G401.6 (cell line): ENCODE results near the gene EIPR1.

Experiments used
- FAIRE-seq: peaks from 2 replicates; lab custom pipeline; 2012; peaks lifted over from hg19 to GRCh38; lab: Jason Lieb, UNC

The EIPR1 gene

DNA sequence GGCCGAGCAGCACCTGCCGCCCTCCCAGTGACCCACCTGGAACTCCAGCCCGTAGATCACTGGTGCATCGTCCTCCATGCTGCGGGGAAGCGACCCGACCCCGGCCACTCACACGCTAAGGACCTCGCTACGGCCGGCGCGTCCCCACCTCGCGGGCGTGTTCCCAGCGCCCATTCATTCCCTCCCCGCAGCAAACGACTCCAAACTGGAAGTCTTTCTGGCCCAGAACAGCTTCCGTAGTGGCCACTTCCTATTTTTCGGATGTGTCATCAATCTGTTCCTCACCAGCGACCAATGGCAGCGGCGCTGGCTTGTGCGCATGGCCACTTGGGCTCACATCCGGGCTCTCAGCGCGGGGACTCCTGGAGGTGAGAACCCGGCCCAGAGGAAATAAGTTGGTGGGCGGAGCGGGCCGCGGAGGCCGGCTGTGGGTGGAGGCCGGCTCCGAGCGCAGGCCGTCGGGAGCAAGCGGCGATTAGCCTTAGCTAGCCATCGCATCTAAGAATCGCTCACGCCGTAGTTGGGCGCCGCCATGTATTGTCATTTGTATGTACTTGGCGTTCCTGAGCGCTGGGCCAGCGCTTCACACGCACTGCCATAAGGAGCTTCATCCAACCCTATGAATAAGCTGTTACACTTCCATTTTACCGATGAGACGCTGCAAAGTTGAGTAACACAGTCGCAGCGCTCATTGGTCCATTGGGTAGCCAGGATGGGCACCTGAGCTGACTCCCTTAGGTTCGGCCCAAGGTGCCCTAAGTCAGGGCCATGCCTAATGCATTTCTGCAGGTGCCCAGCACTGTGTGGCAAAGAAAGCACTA is at the start of gene EIPR1:
EIPR1 (minus strand) TSS at position 207 of the 821 bp plus-strand sequence; CDS start at position 78, 129 bp downstream.
- FAIRE-seq = peak; percentile 93

DNA sequence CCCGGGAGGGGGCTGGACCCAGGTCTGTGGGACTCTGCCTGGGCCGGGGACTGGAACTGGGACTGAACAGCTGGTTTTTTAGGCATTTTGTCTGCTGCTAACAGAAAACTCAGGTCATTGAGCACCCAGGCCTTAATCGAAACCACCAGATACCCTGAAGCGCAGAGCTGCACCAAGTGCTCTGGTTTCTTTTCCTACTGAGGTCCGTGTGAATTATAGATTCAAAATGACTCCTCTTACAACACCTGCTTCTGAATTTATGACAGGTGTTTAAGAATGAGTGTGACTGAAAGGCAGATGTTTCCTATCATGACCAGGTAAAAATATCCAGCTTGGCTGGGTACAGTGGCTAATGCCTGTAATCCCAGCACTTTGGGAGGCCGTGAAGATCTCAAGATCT is 49.7 kb upstream of the EIPR1 start:
- FAIRE-seq = no peak

DNA sequence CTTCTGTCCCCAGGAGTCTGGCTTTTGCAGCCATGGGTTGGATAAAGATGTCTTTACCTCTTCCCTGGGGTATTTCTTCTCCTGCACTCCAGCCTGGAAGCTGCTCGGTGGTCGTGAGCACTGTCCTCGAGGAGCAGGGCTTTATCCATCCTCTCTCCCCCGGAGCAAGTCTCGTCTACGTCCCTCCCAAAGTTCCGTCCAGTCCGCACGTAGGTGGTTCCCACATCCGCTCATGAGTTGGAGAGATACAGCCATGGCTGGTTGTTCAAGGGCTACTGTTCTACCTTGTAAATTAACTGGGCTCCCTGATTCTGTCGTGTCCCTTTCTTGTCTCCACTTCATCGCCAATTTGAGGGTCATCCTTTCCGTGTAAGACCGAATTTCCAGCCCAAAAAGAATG is 49.0 kb upstream of the EIPR1 start:
- no peak for FAIRE-seq

DNA sequence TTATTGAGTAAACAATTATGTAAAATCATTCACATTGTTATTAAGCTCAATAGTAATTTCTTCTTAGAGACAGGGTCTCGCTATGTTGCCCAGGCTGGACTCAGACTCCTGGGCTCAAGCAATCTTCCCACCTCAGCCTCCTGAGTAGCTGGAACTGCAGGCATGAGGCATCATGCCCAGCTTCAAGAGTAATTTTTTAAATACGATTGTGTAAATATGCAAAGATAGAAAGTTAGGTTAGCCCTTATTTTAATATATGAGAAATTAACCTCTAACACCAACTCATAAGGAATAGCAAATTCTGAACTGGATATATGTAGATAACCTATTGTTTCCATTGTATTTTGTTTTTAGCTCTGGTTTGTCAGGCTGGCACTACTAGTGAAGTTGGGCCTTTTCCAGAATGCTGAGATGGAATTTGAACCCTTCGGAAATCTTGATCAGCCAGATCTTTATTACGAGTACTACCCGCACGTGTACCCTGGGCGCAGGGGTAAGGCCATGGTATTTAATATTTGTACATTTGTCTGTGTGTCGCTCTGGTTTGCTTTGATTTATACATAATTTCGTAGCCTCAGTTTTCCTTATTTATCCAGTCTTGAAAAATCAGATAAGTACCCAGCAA is 46.7 kb upstream of the EIPR1 start:
- FAIRE-seq = no peak

DNA sequence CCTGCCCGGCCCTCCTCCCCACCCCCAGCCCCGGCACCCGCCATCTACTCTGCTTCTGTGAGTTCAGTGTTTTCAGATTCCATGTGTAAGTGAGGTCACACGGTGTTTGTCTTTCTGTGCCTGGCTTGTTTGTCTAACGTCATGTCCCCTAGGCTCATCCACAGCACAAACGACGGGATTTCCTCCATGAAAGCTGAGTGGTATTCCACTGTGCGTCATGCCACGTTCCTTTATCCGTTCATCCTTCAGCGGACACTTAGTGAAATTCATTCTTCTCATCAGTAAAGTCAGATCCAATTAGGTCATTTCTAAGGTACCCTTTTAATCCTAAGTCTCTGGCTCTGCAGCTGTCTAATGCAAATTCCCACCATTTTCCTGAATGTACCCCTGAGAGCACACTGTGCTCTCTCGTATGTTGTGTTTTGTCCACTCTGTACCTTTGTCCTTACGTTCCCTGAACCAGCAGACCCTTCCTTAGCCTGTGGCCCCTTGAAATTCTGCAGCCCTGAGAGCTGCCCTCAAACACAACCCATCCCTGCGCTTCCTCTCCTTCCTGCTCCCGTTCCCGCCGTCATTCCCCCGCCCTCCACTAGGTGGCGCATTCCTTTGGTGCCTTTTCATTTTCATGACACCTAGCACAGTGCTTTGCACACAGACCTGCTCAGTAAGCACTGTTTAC is 46.0 kb upstream of the EIPR1 start:
- FAIRE-seq = no peak

DNA sequence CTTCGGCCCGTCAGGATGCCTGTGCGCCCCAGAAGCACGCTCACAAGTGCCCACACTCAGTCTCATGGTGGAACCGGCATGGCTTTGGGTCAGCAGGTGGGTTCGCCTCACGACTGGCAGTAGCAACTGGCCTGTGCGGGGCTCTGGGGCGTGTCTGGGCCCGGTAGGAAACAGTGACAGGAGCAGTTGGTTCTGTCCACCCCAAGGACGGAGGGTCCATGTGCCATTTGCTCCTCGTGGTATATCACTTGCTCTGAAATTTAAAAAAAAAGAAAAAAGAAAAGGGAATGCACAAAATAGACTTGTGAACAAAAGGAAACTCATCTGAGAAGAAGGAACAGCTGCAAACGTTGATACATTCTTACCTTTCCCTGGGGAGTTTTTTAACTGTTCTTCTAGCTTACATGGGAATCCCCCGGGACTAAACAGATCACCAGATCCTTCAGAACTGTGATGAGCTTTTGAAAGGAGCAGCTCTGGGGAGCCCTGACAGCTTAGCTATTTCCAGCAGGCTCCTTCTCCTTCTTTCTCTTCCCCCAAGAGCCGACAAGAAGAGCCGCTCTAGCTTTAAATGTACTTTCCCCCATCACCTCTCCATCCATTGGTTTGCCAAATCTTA is 44.7 kb upstream of the EIPR1 start:
- FAIRE-seq = no peak

DNA sequence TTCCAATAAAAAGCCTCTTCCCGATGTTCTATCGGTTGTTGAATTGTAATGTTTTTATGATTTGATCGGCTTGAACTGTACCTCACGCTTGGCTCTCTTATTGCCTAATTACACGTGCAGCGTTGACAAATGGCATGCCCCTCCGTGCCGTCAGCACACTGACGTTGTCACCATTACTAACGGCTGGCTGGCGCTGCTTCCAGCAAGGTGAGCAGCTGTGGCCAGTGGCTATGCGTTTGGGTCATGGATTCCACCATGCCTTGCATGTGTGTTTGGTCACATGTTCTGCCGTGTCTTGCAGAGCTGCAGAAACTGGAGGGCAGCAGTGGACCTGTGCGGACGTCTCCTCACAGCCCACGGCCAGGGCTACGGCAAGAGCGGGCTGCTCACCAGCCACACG is 44.0 kb upstream of the EIPR1 start:
- no peak for FAIRE-seq

DNA sequence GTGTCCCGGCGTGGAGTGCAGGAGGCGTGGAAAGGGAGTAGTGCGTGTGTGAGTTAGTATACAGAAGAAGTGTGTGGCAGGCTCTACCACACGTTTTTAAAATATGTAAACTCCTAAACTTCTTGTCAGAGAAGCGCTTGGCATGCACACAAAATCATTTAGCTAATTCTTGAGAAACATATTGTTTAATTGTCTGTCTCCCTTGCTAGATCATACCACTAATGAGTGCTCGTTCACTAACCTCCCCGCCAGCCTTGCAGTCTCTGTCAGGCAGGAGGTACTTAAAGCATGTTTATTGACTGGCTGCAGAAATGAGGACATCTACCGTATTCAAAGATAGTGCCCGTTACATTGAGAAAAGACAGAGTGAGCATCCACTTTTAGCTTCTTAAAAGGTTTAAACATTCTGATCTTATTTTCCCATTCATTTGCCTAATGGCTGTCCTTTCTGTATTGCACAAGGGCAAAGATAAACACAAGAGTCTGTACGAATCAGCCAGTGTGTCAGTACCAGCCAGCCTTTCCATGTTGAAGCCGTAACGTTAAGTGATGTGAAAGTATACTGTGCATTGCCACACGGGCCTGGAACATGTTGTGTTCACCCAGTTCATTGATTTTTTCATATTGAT is 43.3 kb upstream of the EIPR1 start:
- FAIRE-seq = no peak

DNA sequence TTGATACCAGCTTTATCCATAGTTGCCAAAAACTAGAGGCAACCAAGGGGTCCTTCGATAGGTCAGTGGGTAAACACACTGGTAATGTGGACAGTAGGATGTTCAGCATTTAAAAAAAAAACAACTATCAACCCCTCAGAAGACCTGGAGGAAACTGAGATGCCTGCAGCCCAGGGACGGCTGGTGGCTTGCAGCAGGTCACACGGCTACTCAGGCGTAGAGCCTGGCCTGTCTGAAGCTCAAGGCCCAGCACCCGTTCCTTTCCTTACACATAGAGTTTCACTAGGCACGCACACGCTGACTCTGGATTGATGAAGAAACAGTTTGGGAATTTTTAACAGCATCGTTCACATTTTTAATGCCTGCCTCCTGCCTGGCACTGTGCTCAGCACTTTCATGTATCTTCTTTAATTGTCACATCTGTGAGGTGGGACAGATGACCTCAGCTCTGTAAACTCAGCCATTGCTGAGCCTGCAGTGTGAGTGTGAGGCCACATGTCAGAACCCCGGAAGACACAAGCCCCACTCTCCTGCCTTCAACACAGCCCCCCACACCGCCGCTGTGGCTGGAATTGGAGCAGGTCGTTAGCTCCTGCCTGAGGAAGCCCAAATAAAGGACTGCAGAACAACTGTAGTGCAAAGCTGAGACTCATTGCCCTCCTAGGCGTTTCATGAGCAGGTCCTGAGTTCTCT is 42.6 kb upstream of the EIPR1 start:
- FAIRE-seq = no peak

DNA sequence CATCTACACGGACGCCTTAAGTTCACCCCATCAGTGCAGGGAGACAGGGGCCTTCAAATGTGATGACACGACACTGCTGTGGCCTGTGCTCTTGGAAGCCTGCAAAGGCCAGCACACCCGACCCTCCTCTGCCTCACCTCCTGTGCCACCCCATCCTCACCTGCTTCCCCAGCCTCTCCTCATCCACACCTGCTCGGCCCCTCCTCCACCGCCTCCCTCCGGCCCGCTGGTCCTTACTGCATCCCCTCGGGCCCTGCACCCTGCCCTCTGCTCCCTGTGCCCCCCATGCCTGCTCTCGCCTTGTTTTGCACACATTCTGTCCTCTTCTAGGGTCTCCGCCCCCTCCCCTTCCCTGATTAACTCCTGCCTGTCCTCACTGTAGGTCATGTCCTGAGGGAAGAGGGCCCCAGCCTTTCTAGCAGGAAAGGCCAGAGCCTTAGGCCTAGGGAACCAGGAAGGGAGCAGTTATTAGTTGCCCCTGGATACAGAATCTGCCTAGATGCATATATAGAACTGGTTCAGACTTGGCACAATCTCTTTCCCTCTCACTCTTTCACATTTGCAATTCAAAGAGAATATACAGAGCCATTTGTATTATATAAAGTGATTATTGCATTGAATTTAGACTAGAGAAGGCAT is 41.3 kb upstream of the EIPR1 start:
- FAIRE-seq = no peak

DNA sequence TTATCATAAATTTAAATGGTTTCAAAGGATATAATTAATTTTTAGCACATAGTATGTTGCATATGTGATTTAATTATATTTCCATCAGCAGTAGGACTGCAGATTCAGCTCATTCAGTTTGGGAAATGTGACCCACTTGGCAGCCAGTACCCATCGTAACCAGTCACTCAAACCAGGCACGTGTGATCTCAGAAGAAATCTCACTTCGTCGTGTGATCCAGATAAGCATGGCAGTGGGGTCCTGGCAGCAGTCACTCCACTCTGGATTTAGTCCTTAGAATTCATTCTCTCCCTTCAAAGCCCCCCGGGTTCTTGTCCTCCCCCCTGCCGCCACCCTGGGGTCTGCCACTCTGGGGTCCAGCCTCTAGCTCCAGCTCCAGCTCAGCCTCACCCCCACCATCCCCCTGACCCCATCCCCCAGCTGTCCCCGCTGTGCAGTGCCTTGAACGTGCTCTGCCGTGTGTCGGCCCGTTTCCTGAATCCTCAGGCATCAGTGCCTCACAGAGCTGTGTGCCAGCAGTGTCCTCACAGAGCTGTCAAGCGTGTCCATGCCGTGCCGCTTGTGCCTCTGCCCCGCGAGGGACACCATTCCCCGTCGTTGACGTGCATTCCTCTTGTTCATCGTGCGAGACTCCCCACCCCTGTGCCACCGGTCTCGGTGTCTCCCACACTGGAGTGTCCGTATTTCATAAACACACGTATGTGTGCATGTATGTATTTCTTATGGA is 36.7 kb upstream of the EIPR1 start:
- FAIRE-seq = no peak

DNA sequence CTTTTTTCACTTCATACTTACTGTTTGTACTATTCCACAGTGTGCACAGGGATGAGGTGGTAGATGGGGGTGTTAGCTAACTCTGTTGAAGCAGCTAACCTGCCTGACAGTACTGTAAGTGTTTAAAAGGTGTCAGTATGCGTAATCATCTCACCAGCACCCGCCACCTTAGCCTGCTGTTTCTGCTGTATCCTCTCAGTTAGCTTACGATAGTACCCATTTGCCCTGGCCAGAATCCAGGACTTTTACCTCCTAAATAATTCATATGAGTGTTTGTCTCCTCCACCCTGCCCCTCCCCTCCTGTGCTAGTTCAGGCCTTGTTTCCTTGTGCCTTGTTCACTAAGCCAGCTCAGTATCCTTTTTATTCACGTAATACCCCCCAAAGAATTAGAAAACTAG is 36.1 kb upstream of the EIPR1 start:
- no peak for FAIRE-seq

DNA sequence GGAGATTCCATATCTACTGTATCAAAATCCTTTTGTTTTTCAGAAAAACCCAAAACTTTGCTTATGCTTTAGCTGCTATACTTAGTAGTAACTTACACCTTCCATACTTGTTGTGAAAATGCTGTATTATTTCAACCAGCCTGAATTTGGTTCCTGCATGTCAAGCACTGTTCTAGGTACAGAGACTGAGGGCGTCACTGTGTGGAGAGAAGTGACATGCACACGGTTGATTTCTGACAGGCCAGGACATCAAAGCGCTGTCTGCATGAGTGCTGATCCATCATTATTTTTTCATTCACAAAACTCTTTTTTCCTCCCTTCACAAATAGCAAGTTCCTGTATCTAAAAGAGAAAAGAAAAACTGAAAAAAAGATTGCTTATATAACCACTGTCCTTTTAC is 33.5 kb upstream of the EIPR1 start:
- no peak for FAIRE-seq

DNA sequence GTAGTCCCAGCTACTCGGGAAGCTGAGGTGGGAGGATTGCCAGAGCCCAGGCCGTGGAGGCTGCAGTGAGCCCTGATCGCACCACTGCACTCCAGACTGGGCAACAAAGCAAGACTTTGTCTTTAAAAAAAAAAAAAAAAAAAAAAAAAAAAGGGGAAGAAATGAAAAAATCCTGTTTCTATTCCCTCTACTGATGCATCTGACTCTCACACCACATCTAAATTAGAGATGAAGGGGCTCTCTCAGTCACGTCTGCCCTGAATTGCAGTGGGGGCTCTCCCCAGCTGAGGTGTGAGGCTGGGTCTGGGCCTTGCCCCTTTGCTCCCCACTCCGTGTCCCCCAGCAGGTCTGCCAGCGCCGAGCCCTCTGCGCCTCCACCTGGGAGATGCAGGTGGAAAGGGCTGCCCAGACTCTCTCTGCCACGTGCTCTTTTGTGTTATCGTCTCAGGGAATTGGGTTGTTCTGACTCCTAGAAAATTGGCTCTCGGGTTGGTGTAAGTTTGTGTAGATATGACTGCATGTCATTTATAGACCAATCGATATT is 32.1 kb upstream of the EIPR1 start:
- no peak for FAIRE-seq

DNA sequence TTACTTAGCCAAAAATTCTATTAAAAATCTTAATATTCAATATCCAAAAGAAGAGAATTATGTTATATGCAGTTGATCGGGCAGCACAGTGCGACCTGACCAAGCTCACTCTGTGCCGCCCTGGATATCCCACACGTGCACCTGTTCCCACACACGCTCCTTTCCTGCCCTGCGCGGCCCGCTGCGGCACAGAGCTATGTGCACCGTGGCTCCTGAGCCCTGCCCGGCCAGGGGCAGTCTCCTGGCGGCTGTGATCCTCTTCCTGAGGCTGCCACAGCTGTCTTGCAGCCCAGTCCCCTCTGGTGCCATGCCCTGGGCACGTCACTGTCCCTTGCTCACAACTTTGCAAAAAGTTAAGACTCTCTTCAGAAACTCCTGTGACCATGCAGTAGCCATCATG is 31.2 kb upstream of the EIPR1 start:
- no peak for FAIRE-seq

DNA sequence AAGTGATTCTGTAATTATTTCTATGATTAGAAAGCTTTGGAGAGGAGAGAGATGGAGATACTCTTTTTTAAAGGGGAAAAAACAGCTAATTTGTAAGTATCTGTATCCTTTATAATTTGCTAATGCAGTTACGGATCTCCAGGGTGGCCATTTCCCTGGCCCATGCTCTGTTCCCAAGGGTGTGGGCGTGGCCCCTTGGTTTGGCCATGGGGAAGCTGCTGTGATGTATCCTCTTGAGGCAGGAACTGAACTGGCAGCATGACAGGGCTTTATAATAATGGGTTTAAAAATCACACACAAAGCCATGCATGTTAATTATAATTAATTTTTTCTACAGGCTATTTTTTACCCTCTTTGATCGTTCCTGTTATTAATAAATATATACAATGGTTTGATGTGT is 28.9 kb upstream of the EIPR1 start:
- no peak for FAIRE-seq

DNA sequence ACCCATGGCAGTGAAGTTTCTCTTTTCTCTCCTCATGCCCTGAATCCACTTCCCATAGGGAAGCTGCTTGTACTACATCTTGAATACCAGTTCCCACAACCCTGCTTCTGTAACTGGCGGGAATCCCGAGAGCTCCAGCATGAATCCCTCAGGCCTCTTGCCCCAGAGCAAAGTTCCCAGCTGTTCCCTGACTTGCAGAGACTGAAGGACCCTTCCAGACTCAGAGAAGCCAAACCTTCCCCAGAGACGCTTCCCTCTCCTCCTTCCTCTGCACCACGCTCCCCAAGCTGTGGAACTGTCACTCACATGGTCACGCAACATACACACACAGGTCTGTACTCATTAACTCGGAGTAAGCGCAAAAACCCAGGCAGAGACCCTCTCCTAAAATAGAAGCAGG is 28.3 kb upstream of the EIPR1 start:
- no peak for FAIRE-seq

DNA sequence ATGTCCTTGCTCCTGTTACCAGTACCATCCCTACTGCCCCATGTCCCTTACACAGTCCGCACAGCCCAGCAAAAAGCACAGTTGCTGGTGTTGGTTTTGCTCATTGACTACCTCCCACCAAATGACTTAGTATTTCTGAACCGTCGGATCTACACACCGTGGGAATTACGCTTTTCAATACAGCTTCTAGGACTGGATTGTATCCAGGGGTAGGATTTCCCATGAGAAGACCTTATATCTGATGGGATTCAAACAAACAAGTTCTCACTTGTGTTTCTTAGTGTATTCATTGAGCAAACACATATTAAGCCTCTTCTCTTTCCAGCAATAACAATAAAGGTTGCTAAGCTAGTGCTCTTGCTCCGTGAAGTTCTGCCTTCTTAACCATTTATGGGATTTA is 27.7 kb upstream of the EIPR1 start:
- FAIRE-seq = no peak

DNA sequence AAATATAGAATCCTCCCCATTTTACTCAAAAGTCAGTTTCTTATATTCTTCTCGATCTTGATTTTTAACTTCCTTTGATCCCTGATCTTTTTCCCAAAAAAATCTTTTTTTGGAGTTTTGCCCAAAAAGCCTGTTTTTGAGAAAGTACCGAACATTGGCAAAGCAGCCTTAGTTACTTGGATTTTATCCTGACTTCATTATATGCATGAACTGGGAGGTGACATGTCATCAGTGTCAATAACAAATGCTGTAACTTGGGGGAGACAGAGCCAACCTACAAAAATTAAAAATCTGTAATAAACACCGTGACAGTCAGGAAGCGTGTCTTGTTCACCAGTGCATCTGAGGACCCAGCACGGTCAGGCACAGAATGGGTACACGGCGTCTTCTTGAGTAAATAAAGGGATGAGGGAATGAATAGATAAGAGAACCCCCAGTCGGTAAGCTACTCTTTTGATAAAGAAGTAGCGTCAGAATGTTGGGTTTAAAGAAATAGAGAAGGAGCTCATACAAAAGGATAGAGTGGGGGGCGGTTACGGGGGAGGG is 26.8 kb upstream of the EIPR1 start:
- no peak for FAIRE-seq
